ENCODE data around the gene DCTD. TPM values are rescaled to one million over a fixed set of nuclear protein-coding genes. Genes with fewer than 3 reads are reported as not detected.

Gene DCTD
- total RNA-seq, 1 donor from 2014 or later: 44.5 TPM

DNA sequence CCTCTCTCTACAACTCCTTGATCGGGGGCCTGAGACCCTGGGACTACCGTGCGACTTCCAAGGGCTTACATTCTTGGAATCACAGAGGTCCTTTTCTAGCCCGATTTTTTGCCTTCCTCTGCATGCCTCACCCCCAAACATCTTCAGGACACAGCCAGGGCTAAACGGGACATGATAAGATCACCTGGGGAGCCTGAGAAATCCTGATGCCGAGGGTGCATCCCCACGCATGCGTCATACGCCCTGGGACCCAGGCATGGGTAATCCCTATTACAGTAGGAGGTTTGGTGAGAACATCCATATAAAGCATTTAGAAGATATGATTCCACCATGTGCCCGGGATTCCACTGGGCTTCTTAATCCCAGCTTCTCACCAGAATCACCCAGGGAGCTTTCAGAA is 77.1 kb downstream of the DCTD start:
- no peak for TF ChIP-seq CTCF (IDR thresholded peaks at IDR 0.05; ENCODE audit: partially characterized antibody, unreplicated experiment)
- peaks cover 10% of the 10 kb centered on the region for H3K27me3 Mint-ChIP-seq (ENCODE audit: unreplicated experiment)

More for the DNA sequence above, 77.1 kb downstream of the DCTD start:
- Mint-ChIP-seq H3K4me3 (ENCODE audit: unreplicated experiment) (no peak overlapping the region), H3K36me3 (ENCODE audit: unreplicated experiment) (peaks cover 6% of the 10 kb centered on the region), H3K9me3 (ENCODE audit: unreplicated experiment) (peaks cover 10% of the 10 kb centered on the region), H3K4me1 (ENCODE audit: low read depth, unreplicated experiment) (peaks cover 14% of the 10 kb centered on the region), H3K27ac (ENCODE audit: unreplicated experiment) (no peak overlapping the region)
- no peak for DNase-seq

Other genes with a start within 250 kb of the DCTD start
- 18.2 TPM for gene WWC2, start 181.9 kb upstream of the DCTD start, total RNA-seq (ENCODE audit: unreplicated experiment)